ENCODE results near the gene ITGA6. TPM values are rescaled to one million over a fixed set of nuclear protein-coding genes. Genes with fewer than 3 reads are reported as not detected.

ITGA6 gene
- total and polyA plus RNA-seq, 2 experiments from 2014 or later, result 32.9 to 124 TPM

GRCh38 chr2:172438741-172439508 lies 11.5 kb downstream of the ITGA6 start (continued):
- TF ChIP-seq ZNF462 (CRISPR knock-in tag; IDR thresholded peaks at IDR 0.05) (no peak), ZNF114 (CRISPR knock-in tag; IDR thresholded peaks at IDR 0.05) (no peak), EZH2phosphoT487 (IDR thresholded peaks at IDR 0.05; ENCODE audit: unreplicated experiment) (no peak), CREB1 (CRISPR knock-in tag; IDR thresholded peaks at IDR 0.05; ENCODE audit: low read depth) (no peak), EZH2 (IDR thresholded peaks at IDR 0.05; ENCODE audit: low read depth, unreplicated experiment) (no peak)
- TF ChIP-seq, protein P1, sequence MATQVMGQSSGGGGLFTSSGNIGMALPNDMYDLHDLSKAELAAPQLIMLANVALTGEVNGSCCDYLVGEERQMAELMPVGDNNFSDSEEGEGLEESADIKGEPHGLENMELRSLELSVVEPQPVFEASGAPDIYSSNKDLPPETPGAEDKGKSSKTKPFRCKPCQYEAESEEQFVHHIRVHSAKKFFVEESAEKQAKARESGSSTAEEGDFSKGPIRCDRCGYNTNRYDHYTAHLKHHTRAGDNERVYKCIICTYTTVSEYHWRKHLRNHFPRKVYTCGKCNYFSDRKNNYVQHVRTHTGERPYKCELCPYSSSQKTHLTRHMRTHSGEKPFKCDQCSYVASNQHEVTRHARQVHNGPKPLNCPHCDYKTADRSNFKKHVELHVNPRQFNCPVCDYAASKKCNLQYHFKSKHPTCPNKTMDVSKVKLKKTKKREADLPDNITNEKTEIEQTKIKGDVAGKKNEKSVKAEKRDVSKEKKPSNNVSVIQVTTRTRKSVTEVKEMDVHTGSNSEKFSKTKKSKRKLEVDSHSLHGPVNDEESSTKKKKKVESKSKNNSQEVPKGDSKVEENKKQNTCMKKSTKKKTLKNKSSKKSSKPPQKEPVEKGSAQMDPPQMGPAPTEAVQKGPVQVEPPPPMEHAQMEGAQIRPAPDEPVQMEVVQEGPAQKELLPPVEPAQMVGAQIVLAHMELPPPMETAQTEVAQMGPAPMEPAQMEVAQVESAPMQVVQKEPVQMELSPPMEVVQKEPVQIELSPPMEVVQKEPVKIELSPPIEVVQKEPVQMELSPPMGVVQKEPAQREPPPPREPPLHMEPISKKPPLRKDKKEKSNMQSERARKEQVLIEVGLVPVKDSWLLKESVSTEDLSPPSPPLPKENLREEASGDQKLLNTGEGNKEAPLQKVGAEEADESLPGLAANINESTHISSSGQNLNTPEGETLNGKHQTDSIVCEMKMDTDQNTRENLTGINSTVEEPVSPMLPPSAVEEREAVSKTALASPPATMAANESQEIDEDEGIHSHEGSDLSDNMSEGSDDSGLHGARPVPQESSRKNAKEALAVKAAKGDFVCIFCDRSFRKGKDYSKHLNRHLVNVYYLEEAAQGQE (IDR thresholded peaks at IDR 0.05; ENCODE audit: unreplicated experiment), result no peak
- TF ChIP-seq, protein P2, sequence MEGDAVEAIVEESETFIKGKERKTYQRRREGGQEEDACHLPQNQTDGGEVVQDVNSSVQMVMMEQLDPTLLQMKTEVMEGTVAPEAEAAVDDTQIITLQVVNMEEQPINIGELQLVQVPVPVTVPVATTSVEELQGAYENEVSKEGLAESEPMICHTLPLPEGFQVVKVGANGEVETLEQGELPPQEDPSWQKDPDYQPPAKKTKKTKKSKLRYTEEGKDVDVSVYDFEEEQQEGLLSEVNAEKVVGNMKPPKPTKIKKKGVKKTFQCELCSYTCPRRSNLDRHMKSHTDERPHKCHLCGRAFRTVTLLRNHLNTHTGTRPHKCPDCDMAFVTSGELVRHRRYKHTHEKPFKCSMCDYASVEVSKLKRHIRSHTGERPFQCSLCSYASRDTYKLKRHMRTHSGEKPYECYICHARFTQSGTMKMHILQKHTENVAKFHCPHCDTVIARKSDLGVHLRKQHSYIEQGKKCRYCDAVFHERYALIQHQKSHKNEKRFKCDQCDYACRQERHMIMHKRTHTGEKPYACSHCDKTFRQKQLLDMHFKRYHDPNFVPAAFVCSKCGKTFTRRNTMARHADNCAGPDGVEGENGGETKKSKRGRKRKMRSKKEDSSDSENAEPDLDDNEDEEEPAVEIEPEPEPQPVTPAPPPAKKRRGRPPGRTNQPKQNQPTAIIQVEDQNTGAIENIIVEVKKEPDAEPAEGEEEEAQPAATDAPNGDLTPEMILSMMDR (conservative IDR thresholded peaks at IDR 0.05; ENCODE audit: low read depth in 2 of 2), result no peak

Measured in GM23338 (cell line).